Fibroblast of mammary gland (primary cell): ENCODE results near the gene SPDEF.

Experiments
- DNase-seq: peaks from one replicate; pipeline ENCODE4 v3.0.0-alpha.2; 2010; ENCODE audit warnings: low read depth
- H3K4me3 ChIP-seq: 2 replicates; pipeline ENCODE4 v1.5.1; 2011; ENCODE audit warnings: low read depth, mild to moderate bottlenecking, low read length, moderate library complexity; ENCODE audit not compliant: control insufficient read depth
- TF ChIP-seq, protein P1 (sequence below): conservative IDR thresholded peaks from 2 replicates; pipeline ENCODE4 v1.5.1; 2011; ENCODE audit warnings: low read depth, low read length, inconsistent platforms; ENCODE audit not compliant: control insufficient read depth, insufficient read depth

Gene SPDEF

DNA sequence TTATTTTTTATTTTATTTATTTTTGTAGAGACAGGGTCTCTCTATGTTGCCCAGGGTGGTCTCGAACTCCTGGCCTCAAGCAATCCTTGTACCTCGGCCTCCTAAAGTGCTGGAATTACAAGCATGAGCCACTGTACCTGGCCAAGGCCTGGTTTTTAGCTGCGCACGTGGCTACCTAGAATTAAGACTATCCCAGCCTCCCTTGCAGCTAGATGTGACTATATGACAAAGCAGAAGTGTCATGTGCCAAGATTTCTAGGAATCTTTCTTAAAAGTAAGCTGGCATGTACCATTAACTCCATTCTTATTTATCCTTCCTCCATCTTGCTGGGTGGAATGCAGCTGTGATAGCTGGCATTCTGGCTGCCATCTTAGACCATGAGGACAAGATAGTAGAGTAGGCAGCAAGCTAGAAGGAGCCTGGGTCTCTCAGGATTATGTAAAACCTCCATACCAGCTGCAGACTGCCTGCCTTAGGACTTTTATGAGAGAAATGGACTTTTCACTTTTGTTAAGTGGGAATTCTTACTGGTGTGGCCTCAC lies 2.1 kb upstream of the SPDEF start:
- DNase-seq = no peak
- TF ChIP-seq, protein P1, sequence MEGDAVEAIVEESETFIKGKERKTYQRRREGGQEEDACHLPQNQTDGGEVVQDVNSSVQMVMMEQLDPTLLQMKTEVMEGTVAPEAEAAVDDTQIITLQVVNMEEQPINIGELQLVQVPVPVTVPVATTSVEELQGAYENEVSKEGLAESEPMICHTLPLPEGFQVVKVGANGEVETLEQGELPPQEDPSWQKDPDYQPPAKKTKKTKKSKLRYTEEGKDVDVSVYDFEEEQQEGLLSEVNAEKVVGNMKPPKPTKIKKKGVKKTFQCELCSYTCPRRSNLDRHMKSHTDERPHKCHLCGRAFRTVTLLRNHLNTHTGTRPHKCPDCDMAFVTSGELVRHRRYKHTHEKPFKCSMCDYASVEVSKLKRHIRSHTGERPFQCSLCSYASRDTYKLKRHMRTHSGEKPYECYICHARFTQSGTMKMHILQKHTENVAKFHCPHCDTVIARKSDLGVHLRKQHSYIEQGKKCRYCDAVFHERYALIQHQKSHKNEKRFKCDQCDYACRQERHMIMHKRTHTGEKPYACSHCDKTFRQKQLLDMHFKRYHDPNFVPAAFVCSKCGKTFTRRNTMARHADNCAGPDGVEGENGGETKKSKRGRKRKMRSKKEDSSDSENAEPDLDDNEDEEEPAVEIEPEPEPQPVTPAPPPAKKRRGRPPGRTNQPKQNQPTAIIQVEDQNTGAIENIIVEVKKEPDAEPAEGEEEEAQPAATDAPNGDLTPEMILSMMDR = no peak
- H3K4me3 ChIP-seq = no peak overlapping the region

DNA sequence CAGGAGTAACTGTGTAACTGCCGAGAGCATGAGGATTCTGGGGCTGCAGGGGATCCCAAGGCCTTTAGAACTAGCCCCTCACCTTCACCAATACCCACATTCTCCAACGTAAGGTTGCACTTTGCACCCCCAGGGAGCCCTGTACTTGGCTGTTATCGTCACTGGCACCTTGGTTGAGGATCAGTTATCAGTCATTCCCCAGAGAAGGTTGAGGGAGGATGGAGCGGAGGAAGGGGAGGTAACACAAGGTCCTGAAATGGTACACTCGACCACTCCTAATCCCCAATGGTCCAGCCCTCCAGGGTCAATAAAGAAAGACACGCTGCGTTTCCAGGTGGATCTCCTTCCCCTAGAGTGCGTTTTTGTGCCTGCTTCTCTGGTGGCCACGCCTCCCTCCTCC lies 1.1 kb upstream of the SPDEF start:
- TF ChIP-seq, protein P1 = no peak
- H3K4me3 ChIP-seq = no peak overlapping the region

DNA sequence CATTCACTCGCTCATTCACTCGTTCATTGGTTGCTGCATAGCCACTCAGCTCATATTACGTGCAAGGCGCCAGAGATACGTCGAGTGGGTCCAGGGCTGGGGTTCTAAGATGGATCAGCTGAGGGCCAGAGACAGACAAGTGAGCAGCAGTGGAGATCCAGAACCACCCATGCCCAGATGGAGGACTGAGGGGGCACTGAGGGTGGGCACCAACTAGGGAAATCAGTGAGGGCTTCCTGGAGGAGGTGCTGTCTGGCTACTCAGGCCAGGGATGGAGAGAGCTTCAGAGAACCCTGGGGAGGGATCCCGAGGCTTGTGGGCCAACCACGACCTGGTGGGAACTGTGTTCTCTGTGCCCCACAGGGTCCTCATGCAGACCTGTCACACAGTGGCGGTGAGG lies 364 bp upstream of the SPDEF start:
- TF ChIP-seq, protein P1 = no peak
- no peak for DNase-seq
- no peak overlapping the region for H3K4me3 ChIP-seq

More for the DNA sequence above, 1.1 kb upstream of the SPDEF start:
- DNase-seq = no peak

DNA sequence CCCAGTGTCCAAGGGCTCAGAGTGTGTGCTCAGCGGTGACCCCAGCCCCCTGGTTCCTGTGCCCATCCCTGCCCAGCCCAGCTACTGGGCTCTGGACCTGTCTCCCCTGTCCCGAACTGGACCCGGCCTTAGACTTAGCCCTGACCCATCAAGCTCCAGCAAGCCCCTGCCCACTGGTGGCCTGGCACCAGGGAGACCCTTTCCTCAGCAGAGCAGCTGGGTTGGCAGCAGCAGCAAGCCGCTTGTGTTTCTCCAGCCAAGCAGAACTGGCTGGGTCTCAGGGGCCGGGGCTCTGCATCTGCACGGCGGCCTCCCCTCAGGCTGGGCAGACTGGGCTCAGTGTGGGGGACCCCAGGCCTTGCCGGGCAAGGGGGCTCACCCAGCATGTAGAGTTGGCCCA lies 801 bp downstream of the SPDEF start:
- DNase-seq = no peak
- H3K4me3 ChIP-seq = no peak overlapping the region
- TF ChIP-seq, protein P1 = no peak

DNA sequence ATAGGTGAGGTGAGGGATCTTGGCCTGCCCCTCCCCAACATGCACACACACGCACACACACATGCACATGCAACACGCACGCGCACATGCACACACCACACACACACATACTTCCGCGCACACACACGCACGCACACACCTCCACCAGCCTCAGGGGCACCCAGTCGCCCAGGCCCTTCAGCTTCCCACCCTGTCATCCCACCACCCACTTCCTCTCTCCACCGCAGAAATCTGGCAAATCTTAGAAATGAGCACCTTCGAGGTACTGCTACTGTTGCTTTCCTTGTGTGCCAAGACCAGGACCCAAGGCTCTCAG lies 1.2 kb downstream of the SPDEF start:
- no peak for DNase-seq
- TF ChIP-seq, protein P1 = no peak
- no peak overlapping the region for H3K4me3 ChIP-seq

DNA sequence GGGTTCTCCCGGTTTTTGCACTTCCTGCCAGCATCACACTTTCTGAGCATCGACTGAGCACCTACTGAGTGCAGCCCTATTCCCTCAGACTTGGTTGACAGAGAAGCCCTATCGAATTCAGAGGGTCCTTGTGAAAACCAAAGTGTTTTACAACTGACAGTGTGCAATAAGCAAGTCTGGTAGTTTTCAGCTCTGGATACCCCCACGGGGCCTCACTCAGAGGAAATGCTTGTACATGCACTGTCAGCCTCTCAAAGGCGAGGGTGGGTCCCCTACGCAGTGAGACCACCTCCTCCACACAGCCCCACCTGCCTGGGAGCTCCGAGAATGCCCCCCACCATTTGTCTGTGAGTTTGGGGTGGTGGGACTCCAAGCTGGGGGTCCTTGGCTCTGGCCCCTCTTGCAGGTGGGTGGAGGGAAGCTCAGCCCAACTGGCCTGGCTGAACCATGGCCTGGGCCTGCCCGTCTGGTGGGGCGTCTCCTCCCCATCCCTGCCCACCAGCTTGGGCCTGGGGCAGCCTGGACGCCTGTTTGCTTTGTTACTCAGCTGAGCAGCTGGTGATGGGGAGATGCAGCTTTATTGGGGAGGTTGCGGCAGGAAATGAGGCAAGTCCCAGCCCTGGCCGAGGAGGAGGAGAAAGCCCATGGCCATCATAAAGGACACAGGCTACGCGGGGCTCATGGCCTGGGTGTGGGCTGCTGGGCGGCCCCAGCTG lies 1.7 kb downstream of the SPDEF start:
- TF ChIP-seq, protein P1 = no peak
- H3K4me3 ChIP-seq = no peak overlapping the region
- no peak for DNase-seq
